Liver (tissue), 9 donors: ENCODE data around the gene IFNL2. TPM values are rescaled to one million over a fixed set of nuclear protein-coding genes. Genes with fewer than 3 reads are reported as not detected.

ENCODE experiments used
- DNase-seq: peaks from one replicate; pipeline ENCODE4 v3.0.0-alpha.2; 2017; ENCODE audit warnings: low spot score
- H3K27ac ChIP-seq, 2 donors: one replicate each; pipeline ENCODE4 v1.7.0; 2013; ENCODE audit warnings: inconsistent platforms in 2 of 2, low read length in 2 of 2, control low read depth in 1 of 2, low read depth in 1 of 2, mild to moderate bottlenecking in 1 of 2
- H3K27me3 ChIP-seq, 4 donors: one replicate each; pipeline versions ENCODE4 v1.6.1 to v1.7.0; 2013; ENCODE audit warnings: low read length in 3 of 4, inconsistent platforms in 1 of 4, mild to moderate bottlenecking in 1 of 4, moderate library complexity in 1 of 4; ENCODE audit not compliant: control insufficient read depth in 4 of 4, insufficient read depth in 4 of 4
- H3K36me3 ChIP-seq, 4 donors: one replicate each; pipeline versions ENCODE4 v1.6.1 to v1.7.0; 2013; ENCODE audit warnings: low read length in 3 of 4, mild to moderate bottlenecking in 3 of 4, low read depth in 1 of 4, moderate library complexity in 1 of 4; ENCODE audit not compliant: control insufficient read depth in 4 of 4, insufficient read depth in 3 of 4
- H3K4me1 ChIP-seq, 4 donors: one replicate each; pipeline versions ENCODE4 v1.6.1 to v1.7.0; 2013; ENCODE audit warnings: low read length in 3 of 4, mild to moderate bottlenecking in 3 of 4, moderate library complexity in 1 of 4; ENCODE audit not compliant: control insufficient read depth in 4 of 4, insufficient read depth in 4 of 4
- H3K4me3 ChIP-seq, 3 donors: one replicate each; pipeline versions ENCODE4 v1.6.1 to v1.7.0; 2013; ENCODE audit warnings: low read length in 3 of 3, control low read depth in 1 of 3, low read depth in 1 of 3, mild to moderate bottlenecking in 1 of 3
- H3K9ac ChIP-seq, 2 donors: one replicate each; pipeline ENCODE4 v1.7.0; 2013; ENCODE audit warnings: low read length in 2 of 2, mild to moderate bottlenecking in 2 of 2, moderate library complexity in 2 of 2, control low read depth in 1 of 2, low read depth in 1 of 2
- H3K9me3 ChIP-seq, 4 donors: one replicate each; pipeline versions ENCODE4 v1.6.1 to v1.7.0; 2013; ENCODE audit warnings: low read length in 3 of 4; ENCODE audit not compliant: control insufficient read depth in 4 of 4
- EGR1 ChIP-seq, 2 donors: IDR thresholded peaks; 2 replicates each; pipeline ENCODE4 v1.6.1; 2016 to 2018; ENCODE audit warnings: antibody characterized with exemption in 2 of 2, low read depth in 2 of 2
- FOXA1 ChIP-seq: IDR thresholded peaks from 2 replicates; pipeline ENCODE4 v1.6.1; 2016; ENCODE audit warnings: antibody characterized with exemption
- FOXA2 ChIP-seq: IDR thresholded peaks from 2 replicates; pipeline ENCODE4 v1.6.1; 2016; ENCODE audit warnings: antibody characterized with exemption
- GABPA ChIP-seq, 2 donors: IDR thresholded peaks in 1 of 2; conservative IDR thresholded peaks in 1 of 2; 2 replicates each; pipeline ENCODE4 v1.6.1; 2016; ENCODE audit warnings: antibody characterized with exemption in 2 of 2, mild to moderate bottlenecking in 1 of 2, moderate library complexity in 1 of 2
- HNF4A ChIP-seq, 2 donors: conservative IDR thresholded peaks; 2 replicates each; pipeline ENCODE4 v1.6.1; 2016; ENCODE audit warnings: antibody characterized with exemption in 2 of 2, mild to moderate bottlenecking in 2 of 2
- HNF4G ChIP-seq: IDR thresholded peaks from 2 replicates; pipeline ENCODE4 v1.6.1; 2016; ENCODE audit warnings: antibody characterized with exemption
- JUND ChIP-seq, 2 donors: IDR thresholded peaks; 2 replicates each; pipeline ENCODE4 v1.6.1; 2016; ENCODE audit warnings: antibody characterized with exemption in 2 of 2
- NR2F2 ChIP-seq: IDR thresholded peaks from 2 replicates; pipeline ENCODE4 v1.6.1; 2016; ENCODE audit warnings: antibody characterized with exemption
- RAD21 ChIP-seq, 2 donors: IDR thresholded peaks; 2 replicates each; pipeline ENCODE4 v1.6.1; 2016; ENCODE audit warnings: antibody characterized with exemption in 2 of 2, mild to moderate bottlenecking in 2 of 2
- RXRA ChIP-seq, 2 donors: IDR thresholded peaks; 2 replicates each; pipeline ENCODE4 v1.6.1; 2017 to 2018; ENCODE audit warnings: antibody characterized with exemption in 2 of 2, mild to moderate bottlenecking in 1 of 2
- SP1 ChIP-seq: IDR thresholded peaks from 2 replicates; pipeline ENCODE4 v1.6.1; 2018; ENCODE audit warnings: antibody characterized with exemption, mild to moderate bottlenecking
- TAF1 ChIP-seq: conservative IDR thresholded peaks from 2 replicates; pipeline ENCODE4 v1.6.1; 2016; ENCODE audit warnings: antibody characterized with exemption, mild to moderate bottlenecking
- YY1 ChIP-seq: IDR thresholded peaks from 2 replicates; pipeline ENCODE4 v1.6.1; 2016; ENCODE audit warnings: antibody characterized with exemption, mild to moderate bottlenecking
- WGBS: extraction: QIAGEN DNeasy Blood & Tissue Kit; methylation state at CpG from one replicate; pipeline ENCODE4 v1.1.7; 2013; 5-methylcytosine and 5-hydroxymethylcytosine counted together
- polyA plus RNA-seq, 2 donors: library from polyadenylated mRNA; stranded (reverse) in 1 of 2; unstranded in 1 of 2; fragments of 200-250 nt in 1 of 2; fragments of >200 nt in 1 of 2; fragmentation: Nextera tagmentation in 1 of 2; extraction: Ambion mirVana in 1 of 2; gene quantifications; one replicate each; pipeline versions ENCODE4 v1.2.1 to v1.2.3, GENCODE V29; 2013 to 2015
- total RNA-seq, 2 donors: library from RNA; depleted of rRNA; stranded (reverse); fragments of >200 nt; gene quantifications; one replicate each; pipeline ENCODE4 v1.2.3, GENCODE V29; 2014
- TF ChIP-seq, protein P1 (sequence below): fragments of 150-350 bp; IDR thresholded peaks from 2 replicates; pipeline ENCODE4 v1.5.1; 2017; ENCODE audit warnings: improper control_type of control experiment, low read depth, low read length; ENCODE audit not compliant: missing input control
- TF ChIP-seq, protein P2 (sequence below): IDR thresholded peaks from 2 replicates; pipeline ENCODE4 v1.6.1; 2016; ENCODE audit warnings: antibody characterized with exemption
- TF ChIP-seq, protein P3 (sequence below): IDR thresholded peaks from 2 replicates; pipeline ENCODE4 v1.6.1; 2016; ENCODE audit warnings: antibody characterized with exemption
- TF ChIP-seq, protein P4 (sequence below): IDR thresholded peaks from 2 replicates; pipeline ENCODE4 v1.6.1; 2016; ENCODE audit warnings: antibody characterized with exemption, mild to moderate bottlenecking
- TF ChIP-seq, protein P5 (sequence below): IDR thresholded peaks from 2 replicates; pipeline ENCODE4 v1.6.1; 2016; ENCODE audit warnings: antibody characterized with exemption
- donor health status: healthy.
- donor health status: healthy.
- donor health status: healthy.
- donor health status: healthy.
- donor health status: healthy.

Gene IFNL2
- total and polyA plus RNA-seq, 4 donors = not detected

DNA sequence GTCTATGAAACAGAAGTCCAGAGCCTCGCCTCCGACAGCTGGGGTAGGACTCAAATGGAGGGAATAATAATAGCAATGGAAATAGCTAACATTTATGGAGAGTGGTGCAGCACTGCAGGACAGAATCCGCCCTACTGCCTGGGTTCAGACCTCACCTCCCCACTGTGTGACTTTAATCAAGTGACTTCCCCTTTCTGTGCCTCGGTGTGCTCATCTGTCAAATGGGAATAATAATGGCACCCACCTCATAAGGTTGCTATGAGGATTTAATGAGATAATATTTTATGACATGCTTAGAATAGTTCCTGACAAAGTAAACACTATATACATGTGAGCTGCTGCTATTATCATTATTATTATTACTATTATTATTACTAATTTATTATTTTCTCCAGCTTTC, 49.3 kb downstream of the IFNL2 start:
- H3K9ac ChIP-seq = no peak overlapping the region
- WGBS = 95% methylated on average over 4 of the region's 4 CpGs

More for the DNA sequence above, 49.3 kb downstream of the IFNL2 start:
- DNase-seq = no peak
- Histone ChIP-seq H3K9me3 (no peaks in the 10 kb centered on the region), H3K27ac (no peak overlapping the region), H3K36me3 (peaks cover 0 to 7% (median under 1%) of the 10 kb centered on the region in 4 donors), H3K27me3 (no peaks in the 10 kb centered on the region), H3K4me1 (peaks cover 3 to 6% (median 5%) of the 10 kb centered on the region in 4 donors), H3K4me3 (no peak overlapping the region)
- TF ChIP-seq, protein P1, sequence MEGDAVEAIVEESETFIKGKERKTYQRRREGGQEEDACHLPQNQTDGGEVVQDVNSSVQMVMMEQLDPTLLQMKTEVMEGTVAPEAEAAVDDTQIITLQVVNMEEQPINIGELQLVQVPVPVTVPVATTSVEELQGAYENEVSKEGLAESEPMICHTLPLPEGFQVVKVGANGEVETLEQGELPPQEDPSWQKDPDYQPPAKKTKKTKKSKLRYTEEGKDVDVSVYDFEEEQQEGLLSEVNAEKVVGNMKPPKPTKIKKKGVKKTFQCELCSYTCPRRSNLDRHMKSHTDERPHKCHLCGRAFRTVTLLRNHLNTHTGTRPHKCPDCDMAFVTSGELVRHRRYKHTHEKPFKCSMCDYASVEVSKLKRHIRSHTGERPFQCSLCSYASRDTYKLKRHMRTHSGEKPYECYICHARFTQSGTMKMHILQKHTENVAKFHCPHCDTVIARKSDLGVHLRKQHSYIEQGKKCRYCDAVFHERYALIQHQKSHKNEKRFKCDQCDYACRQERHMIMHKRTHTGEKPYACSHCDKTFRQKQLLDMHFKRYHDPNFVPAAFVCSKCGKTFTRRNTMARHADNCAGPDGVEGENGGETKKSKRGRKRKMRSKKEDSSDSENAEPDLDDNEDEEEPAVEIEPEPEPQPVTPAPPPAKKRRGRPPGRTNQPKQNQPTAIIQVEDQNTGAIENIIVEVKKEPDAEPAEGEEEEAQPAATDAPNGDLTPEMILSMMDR = no peak
- TF ChIP-seq, protein P2, sequence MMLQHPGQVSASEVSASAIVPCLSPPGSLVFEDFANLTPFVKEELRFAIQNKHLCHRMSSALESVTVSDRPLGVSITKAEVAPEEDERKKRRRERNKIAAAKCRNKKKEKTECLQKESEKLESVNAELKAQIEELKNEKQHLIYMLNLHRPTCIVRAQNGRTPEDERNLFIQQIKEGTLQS = no peak
- TF ChIP-seq GABPA (IDR thresholded peaks at IDR 0.05 in 1 of 2, conservative IDR thresholded peaks at IDR 0.05 in 1 of 2) (no peak), RAD21 (IDR thresholded peaks at IDR 0.05) (no peak), FOXA1 (no peak), NR2F2 (no peak), FOXA2 (no peak), TAF1 (no peak), RXRA (IDR thresholded peaks at IDR 0.05) (no peak), EGR1 (IDR thresholded peaks at IDR 0.05; ENCODE audit: low read depth in 2 of 2) (no peak), HNF4A (conservative IDR thresholded peaks at IDR 0.05) (no peak), YY1 (no peak), SP1 (no peak), HNF4G (no peak), JUND (IDR thresholded peaks at IDR 0.05) (no peak)
- TF ChIP-seq, protein P3, sequence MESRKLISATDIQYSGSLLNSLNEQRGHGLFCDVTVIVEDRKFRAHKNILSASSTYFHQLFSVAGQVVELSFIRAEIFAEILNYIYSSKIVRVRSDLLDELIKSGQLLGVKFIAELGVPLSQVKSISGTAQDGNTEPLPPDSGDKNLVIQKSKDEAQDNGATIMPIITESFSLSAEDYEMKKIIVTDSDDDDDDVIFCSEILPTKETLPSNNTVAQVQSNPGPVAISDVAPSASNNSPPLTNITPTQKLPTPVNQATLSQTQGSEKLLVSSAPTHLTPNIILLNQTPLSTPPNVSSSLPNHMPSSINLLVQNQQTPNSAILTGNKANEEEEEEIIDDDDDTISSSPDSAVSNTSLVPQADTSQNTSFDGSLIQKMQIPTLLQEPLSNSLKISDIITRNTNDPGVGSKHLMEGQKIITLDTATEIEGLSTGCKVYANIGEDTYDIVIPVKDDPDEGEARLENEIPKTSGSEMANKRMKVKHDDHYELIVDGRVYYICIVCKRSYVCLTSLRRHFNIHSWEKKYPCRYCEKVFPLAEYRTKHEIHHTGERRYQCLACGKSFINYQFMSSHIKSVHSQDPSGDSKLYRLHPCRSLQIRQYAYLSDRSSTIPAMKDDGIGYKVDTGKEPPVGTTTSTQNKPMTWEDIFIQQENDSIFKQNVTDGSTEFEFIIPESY = no peak
- TF ChIP-seq, protein P4, sequence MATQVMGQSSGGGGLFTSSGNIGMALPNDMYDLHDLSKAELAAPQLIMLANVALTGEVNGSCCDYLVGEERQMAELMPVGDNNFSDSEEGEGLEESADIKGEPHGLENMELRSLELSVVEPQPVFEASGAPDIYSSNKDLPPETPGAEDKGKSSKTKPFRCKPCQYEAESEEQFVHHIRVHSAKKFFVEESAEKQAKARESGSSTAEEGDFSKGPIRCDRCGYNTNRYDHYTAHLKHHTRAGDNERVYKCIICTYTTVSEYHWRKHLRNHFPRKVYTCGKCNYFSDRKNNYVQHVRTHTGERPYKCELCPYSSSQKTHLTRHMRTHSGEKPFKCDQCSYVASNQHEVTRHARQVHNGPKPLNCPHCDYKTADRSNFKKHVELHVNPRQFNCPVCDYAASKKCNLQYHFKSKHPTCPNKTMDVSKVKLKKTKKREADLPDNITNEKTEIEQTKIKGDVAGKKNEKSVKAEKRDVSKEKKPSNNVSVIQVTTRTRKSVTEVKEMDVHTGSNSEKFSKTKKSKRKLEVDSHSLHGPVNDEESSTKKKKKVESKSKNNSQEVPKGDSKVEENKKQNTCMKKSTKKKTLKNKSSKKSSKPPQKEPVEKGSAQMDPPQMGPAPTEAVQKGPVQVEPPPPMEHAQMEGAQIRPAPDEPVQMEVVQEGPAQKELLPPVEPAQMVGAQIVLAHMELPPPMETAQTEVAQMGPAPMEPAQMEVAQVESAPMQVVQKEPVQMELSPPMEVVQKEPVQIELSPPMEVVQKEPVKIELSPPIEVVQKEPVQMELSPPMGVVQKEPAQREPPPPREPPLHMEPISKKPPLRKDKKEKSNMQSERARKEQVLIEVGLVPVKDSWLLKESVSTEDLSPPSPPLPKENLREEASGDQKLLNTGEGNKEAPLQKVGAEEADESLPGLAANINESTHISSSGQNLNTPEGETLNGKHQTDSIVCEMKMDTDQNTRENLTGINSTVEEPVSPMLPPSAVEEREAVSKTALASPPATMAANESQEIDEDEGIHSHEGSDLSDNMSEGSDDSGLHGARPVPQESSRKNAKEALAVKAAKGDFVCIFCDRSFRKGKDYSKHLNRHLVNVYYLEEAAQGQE = no peak
- TF ChIP-seq, protein P5, sequence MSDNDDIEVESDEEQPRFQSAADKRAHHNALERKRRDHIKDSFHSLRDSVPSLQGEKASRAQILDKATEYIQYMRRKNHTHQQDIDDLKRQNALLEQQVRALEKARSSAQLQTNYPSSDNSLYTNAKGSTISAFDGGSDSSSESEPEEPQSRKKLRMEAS = no peak
